Natural killer cell (primary cell): Measurements from ENCODE around the gene PTPRN2. TPM values are rescaled to one million over a fixed set of nuclear protein-coding genes. Genes with fewer than 3 reads are reported as not detected.

ENCODE experiments used
- ATAC-seq, 3 donors: fragments of 150-1000 bp in 2 of 3; fragments of 200-7000 bp in 1 of 3; cut with Tn5 transposase; 1 replicate in 1 of 3; 2 replicates in 2 of 3; pipeline ENCODE4 v1.10.0; 2021; ENCODE audit warnings: mild to moderate bottlenecking in 2 of 3, moderate library complexity in 2 of 3
- DNase-seq, 2 donors: peaks; one replicate each; pipeline versions ENCODE4 v3.0.0 to v3.0.0-alpha.2; 2013 to 2021; ENCODE audit warnings: mixed read lengths in 1 of 2
- H3K27ac ChIP-seq: one replicate; pipeline ENCODE4 v1.5.1; 2013; ENCODE audit warnings: mild to moderate bottlenecking, low read length
- H3K27me3 ChIP-seq: one replicate; pipeline ENCODE4 v1.6.1; 2013; ENCODE audit warnings: low read length; ENCODE audit not compliant: control insufficient read depth, insufficient read depth
- H3K36me3 ChIP-seq: one replicate; pipeline ENCODE4 v1.6.1; 2013; ENCODE audit warnings: low read length; ENCODE audit not compliant: control insufficient read depth, insufficient read depth
- H3K4me1 ChIP-seq: one replicate; pipeline ENCODE4 v1.6.1; 2013; ENCODE audit warnings: low read length; ENCODE audit not compliant: control insufficient read depth, insufficient read depth
- H3K4me3 ChIP-seq: one replicate; pipeline ENCODE4 v1.5.1; 2013; ENCODE audit warnings: low read length
- H3K9me3 ChIP-seq: one replicate; pipeline ENCODE4 v1.6.1; 2013; ENCODE audit warnings: low read length; ENCODE audit not compliant: control insufficient read depth, insufficient read depth
- H3K27ac Mint-ChIP-seq, 2 donors: one replicate each; pipeline ENCODE4 v1.8.0; 2022; ENCODE audit warnings: mild to moderate bottlenecking in 2 of 2, mixed read lengths in 2 of 2, moderate library complexity in 1 of 2
- H3K27me3 Mint-ChIP-seq, 2 donors: one replicate each; pipeline ENCODE4 v1.8.0; 2022; ENCODE audit warnings: low read depth in 2 of 2, mixed read lengths in 2 of 2
- H3K36me3 Mint-ChIP-seq: one replicate; pipeline ENCODE4 v1.8.0; 2022; ENCODE audit warnings: mixed read lengths
- H3K4me1 Mint-ChIP-seq, 2 donors: one replicate each; pipeline ENCODE4 v1.8.0; 2022; ENCODE audit warnings: mixed read lengths in 2 of 2
- H3K4me3 Mint-ChIP-seq: one replicate; pipeline ENCODE4 v1.8.0; 2022; ENCODE audit warnings: mild to moderate bottlenecking, moderate library complexity, mixed read lengths
- H3K9me3 Mint-ChIP-seq, 2 donors: one replicate each; pipeline ENCODE4 v1.8.0; 2022; ENCODE audit warnings: mixed read lengths in 2 of 2
- WGBS: methylation state at CpG from one replicate; pipeline ENCODE4 v1.1.7; 2013; ENCODE audit warnings: missing lambda C conversion rate; ENCODE audit not compliant: insufficient coverage; 5-methylcytosine and 5-hydroxymethylcytosine counted together
- intact Hi-C: fragments of 100-400 bp; cut with micrococcal nuclease; formaldehyde crosslinking; loops from one replicate; pipeline ENCODE4 v1.14.2; 2022
- total RNA-seq, 4 donors: library from RNA; stranded (reverse); fragments of 120-200 nt in 1 of 4; gene quantifications; one replicate each; pipeline versions ENCODE4 v1.2.3 to v1.2.4, GENCODE V29; 2013 to 2022
- TF ChIP-seq, protein P1 (sequence below): fragments of 200-600 bp; IDR thresholded peaks from one replicate; pipeline ENCODE4 v1.8.0; 2022; ENCODE audit warnings: antibody characterized with exemption

PTPRN2 gene
- total RNA-seq, 3 donors from 2014 or later (not counting 1 experiment from before 2014, with no cell fraction given), result 1.3 to 2.5 (median 1.9) TPM

DNA sequence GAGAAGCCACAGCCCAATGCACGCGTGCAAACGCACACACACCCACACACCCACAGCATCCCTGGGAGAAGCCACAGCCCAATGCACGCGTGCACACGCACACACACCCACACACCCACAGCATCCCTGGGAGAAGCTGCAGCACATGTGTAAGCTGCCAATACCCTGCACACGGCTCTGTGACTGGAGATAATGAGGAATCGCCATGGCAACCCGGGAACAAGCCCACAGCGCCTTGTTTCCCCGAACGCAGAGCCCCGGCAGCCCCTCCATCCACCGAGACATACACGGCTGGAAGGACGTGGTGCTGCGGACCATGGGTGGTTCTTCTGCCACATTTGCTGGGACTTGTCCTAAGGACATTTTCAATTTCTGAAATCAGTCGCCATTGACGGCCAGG, 221.3 kb downstream of the PTPRN2 start:
- TF ChIP-seq, protein P1, sequence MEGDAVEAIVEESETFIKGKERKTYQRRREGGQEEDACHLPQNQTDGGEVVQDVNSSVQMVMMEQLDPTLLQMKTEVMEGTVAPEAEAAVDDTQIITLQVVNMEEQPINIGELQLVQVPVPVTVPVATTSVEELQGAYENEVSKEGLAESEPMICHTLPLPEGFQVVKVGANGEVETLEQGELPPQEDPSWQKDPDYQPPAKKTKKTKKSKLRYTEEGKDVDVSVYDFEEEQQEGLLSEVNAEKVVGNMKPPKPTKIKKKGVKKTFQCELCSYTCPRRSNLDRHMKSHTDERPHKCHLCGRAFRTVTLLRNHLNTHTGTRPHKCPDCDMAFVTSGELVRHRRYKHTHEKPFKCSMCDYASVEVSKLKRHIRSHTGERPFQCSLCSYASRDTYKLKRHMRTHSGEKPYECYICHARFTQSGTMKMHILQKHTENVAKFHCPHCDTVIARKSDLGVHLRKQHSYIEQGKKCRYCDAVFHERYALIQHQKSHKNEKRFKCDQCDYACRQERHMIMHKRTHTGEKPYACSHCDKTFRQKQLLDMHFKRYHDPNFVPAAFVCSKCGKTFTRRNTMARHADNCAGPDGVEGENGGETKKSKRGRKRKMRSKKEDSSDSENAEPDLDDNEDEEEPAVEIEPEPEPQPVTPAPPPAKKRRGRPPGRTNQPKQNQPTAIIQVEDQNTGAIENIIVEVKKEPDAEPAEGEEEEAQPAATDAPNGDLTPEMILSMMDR, result no peak
- WGBS, result 88% methylated on average over 19 of the region's 19 CpGs
- H3K27ac ChIP-seq, result no peak overlapping the region
- no peaks in the 10 kb centered on the region for H3K4me1 Mint-ChIP-seq
- no peaks in the 10 kb centered on the region for H3K36me3 ChIP-seq
- H3K4me3 Mint-ChIP-seq, result no peak overlapping the region
- no peaks in the 10 kb centered on the region for H3K9me3 ChIP-seq
- H3K27me3 ChIP-seq, result no peaks in the 10 kb centered on the region
- intact Hi-C loops, result no loop called here
- no peaks in the 10 kb centered on the region for H3K4me1 ChIP-seq
- DNase-seq (no peak), ATAC-seq (no peak)
- no peaks in the 10 kb centered on the region for H3K27me3 Mint-ChIP-seq
- H3K4me3 ChIP-seq, result no peak overlapping the region
- H3K9me3 Mint-ChIP-seq, result no peaks in the 10 kb centered on the region
- H3K36me3 Mint-ChIP-seq, result no peaks in the 10 kb centered on the region
- no peak overlapping the region for H3K27ac Mint-ChIP-seq

DNA sequence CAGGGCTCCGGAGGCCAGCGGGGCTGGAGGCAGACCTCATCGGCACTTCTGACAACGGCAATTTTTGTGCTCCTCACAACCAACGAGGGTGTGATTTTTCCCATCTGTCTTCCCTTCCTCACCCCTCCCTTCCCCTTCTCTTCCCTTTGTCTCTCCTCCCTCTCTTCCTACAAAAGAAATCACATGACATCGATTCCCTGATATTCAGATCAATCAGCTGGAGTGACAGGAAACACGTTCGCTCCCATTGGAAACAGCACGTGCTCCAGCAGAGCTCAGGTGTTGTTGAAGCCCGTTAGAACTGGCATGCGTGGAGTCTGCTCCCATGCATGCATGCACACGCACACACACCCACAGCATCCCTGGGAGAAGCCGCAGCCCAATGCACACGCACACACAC, 222.4 kb downstream of the PTPRN2 start:
- Mint-ChIP-seq H3K9me3 (no peaks in the 10 kb centered on the region), H3K36me3 (no peaks in the 10 kb centered on the region), H3K27me3 (no peaks in the 10 kb centered on the region), H3K4me3 (no peak overlapping the region), H3K27ac (no peak overlapping the region), H3K4me1 (no peaks in the 10 kb centered on the region)
- intact Hi-C loops, result no loop called here
- Histone ChIP-seq H3K27ac (no peak overlapping the region), H3K4me3 (no peak overlapping the region), H3K27me3 (no peaks in the 10 kb centered on the region), H3K36me3 (no peaks in the 10 kb centered on the region), H3K9me3 (no peaks in the 10 kb centered on the region), H3K4me1 (no peaks in the 10 kb centered on the region)
- no peak for DNase-seq
- TF ChIP-seq, protein P1, result no peak
- 87% methylated on average over 14 of the region's 14 CpGs for WGBS
- ATAC-seq, result no peak

DNA sequence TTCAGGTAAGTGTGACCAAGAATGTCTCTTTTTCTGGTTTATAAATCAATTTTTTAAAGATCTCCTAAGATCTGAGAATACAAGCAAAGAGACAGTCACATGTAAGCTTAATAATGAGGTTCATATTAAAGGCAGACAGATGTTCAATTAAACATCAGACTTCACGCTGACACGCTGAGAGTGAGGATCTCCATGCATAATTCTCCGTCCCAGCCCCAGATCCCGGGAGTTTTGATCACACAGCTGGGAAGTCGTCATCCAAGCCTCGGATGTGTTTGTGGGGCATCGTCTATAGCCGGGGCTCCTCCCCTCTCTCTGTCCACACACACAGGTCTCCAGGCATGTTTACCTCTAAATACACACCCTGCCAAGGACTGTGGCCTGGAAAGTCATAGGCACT, 223.2 kb downstream of the PTPRN2 start:
- Mint-ChIP-seq H3K9me3 (no peaks in the 10 kb centered on the region), H3K27ac (no peak overlapping the region), H3K36me3 (no peaks in the 10 kb centered on the region), H3K27me3 (no peaks in the 10 kb centered on the region), H3K4me3 (no peak overlapping the region), H3K4me1 (no peaks in the 10 kb centered on the region)
- 96% methylated on average over 8 of the region's 8 CpGs for WGBS
- ATAC-seq, result no peak
- no peak overlapping the region for H3K27ac ChIP-seq
- TF ChIP-seq, protein P1, result no peak
- intact Hi-C loops, result no loop called here
- no peaks in the 10 kb centered on the region for H3K9me3 ChIP-seq
- H3K36me3 ChIP-seq, result no peaks in the 10 kb centered on the region
- H3K4me3 ChIP-seq, result no peak overlapping the region
- no peaks in the 10 kb centered on the region for H3K4me1 ChIP-seq
- DNase-seq, result no peak
- H3K27me3 ChIP-seq, result no peaks in the 10 kb centered on the region
